GM21528 (cell line): ENCODE results near the gene CCDC172.
"Not testable (repeated sequence)": the region's sequence is repeated elsewhere in the genome, so short reads cannot be mapped to it uniquely, and the experiment has no call there.

Source experiments
- ATAC-seq: cut with Tn5 transposase; IDR thresholded peaks from one replicate; pipeline ENCODE4 v1.9.1; 2021; ENCODE audit warnings: mild to moderate bottlenecking, moderate library complexity; ENCODE audit not compliant: unreplicated experiment, low FRiP score

The CCDC172 gene

GRCh38 chr10:116331815-116332214 is 7.6 kb downstream of the CCDC172 start:
- no peak for ATAC-seq

DNA sequence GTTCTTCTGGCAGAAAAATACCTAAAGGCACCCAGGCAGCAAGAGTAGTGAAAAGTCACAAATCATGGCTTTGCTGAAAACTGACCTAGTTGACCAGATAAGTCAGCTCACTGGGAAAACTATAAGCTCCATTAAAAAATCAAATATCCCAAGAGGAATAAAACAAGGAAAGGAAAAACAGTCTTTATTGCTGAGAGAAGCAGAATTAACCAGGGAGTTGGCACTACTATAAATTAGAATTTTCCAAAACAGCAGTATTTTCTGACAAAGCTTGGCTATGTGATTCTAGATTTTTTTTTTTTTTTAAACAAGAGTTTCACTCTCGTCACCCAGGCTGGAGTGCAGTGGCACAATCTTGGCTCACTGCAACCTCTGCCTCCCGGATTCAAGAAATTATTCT is 12.6 kb downstream of the CCDC172 start:
- no peak for ATAC-seq

DNA sequence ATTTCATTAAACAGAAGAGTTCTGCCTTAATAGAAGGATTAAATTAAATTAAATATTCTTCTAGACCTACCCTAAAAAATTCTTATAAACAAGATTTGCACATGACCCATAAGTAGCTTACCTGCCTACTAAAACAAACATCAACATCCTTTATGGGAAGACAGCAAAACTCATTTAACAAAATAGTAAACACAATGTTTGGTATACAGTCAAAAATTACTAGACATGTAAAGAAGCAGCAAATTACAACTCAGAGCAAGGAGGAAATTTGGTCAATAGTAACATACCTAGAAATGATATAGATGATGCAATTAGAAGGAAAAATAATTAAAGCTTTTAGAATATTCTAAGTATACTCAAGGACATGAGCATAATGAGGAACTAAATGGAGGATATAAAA is 27.9 kb downstream of the CCDC172 start:
- no peak for ATAC-seq

DNA sequence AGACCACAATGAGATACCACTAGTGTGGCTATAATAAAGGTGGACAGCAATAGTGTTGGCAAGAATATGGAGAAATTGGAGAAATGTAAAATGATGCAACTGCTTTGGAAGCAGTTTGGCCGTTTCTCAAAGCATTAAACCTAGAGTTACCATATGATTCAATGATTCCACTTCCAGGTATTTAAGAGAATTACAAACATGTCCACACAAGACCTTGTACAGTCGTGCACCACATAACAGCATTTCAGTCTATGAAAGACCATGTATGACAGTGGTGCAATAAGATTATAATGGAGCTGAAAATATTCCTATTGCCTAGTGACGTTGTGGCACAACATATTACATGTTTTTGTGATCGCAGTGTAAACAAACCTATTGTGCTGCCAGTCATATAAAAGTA is 29.6 kb downstream of the CCDC172 start:
- ATAC-seq = no peak

DNA sequence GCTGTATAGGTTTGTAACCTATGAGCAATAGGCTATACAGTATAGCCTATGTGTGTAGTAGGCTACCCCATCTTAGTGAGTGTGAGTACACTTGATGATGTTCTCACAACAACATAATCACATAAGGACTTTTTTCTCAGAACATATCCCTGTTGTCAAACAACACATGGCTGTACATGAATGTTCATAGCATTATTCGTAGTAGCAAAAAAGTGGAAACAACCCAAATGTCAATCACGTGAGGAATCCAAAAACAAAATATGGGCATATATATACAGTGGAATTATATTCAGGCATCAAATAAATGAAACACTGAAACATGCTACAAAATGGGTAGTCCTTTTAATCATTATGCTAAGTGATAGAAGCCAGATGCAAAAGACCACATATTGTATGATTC is 31.1 kb downstream of the CCDC172 start:
- ATAC-seq = no peak

- no peak for ATAC-seq
These were observed 32.6 kb downstream of the CCDC172 start for GRCh38 chr10:116356833-116357232.

GRCh38 chr10:116364868-116365267 is 40.6 kb downstream of the CCDC172 start:
- ATAC-seq = no peak

DNA sequence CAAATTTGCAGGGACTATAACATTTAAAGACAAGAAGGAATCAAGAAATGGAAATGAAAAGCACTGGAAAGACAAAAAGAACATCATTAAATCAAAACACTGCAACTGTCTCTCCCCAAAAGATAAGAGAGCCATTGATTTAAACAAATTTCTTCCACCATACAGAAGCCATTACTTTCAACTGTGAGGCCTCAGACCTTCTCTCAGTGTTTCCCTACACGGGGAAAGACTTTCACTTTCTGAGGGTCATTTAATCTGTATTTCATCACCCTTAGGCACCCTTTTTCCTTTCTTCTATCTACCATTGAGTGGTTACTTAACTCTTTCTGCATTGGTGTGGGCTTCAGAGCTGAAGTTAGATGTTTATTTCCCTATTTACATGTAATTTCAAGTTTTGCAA is 47.5 kb downstream of the CCDC172 start:
- ATAC-seq = no peak

DNA sequence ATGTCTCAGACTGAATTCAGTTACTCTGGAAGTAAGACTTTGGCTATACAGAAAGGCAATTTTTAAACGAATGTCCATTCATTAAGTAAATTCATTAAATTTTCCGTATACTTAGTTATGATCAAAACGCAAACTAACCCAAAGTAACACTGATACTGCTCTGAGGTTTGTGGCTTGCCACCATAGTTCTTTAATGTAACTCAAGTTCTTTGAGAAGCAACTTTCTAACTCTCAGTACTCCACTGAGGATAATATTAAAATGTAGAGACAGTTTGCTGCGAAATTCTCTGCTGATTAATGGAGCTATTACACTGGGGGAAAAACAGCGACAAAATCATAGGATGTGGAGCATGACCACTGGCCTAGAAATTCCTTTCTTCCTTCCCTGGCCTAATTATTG is 58.0 kb downstream of the CCDC172 start:
- ATAC-seq = no peak

GRCh38 chr10:116385311-116385710 is 61.1 kb downstream of the CCDC172 start:
- no peak for ATAC-seq

GRCh38 chr10:116385994-116386809 is 62.0 kb downstream of the CCDC172 start:
- ATAC-seq = no peak

DNA sequence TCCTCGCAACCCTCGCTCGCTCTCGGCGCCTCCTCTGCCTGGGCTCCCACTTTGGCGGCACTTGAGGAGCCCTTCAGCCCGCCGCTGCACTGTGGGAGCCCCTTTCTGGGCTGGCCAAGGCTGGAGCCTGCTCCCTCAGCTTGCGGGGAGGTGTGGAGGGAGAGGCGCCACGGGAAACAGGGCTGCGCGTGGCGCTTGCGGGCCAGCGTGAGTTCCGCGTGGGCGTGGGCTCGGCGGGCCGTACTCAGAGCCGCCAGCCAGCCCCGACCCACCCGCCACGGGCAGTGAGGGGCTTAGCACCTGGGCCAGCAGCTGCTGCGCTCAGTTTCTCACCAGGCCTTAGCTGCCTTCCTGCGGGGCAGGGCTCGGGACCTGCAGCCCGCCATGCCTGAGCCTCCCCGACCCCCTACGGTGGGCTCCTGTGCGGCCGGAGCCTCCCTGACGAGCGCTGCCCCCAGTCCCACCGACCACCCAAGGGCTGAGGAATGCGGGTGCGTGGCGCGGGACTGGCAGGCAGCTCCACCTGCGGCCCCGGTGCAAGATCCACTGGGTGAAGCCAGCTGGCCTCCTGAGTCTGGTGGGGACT is 69.1 kb downstream of the CCDC172 start:
- ATAC-seq = not testable (repeated sequence)

DNA sequence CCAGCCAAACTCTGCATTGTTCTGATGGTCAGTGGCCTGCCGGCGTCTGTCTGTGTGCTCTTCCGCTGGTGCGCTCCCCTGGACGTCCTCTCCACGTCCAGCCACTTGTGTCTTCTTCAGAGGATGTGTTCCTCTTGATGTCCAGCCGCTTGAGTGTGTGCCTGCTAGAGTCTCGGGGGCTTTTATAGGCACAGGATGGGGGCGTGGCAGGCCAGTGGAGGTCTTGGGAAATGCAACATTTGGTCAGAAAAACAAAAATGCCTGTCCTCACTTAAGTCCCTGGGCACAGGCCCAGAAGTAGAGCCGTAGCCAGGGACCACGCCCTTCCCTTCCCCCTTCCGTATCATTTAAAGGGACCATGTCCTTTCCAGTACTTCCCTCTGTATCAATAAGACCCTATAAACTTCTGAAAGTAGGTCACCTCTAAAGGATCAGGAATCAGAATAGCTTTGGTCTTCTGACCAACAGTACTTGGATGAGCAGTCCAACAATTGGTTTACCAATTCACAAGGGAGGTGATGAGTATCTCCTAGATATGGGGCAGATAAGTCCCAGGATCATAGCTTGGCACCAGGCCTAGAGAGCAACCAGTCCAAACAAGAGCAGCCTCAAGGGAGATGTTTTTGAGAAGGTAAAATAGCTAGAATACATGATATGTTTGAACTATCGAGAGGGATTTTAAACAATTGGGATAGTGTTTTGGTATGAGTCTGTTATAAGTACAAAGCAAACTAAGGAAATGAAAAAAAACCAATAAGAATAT is 71.2 kb downstream of the CCDC172 start:
- no peak for ATAC-seq

- no peak for ATAC-seq
These were observed 74.0 kb downstream of the CCDC172 start for GRCh38 chr10:116398224-116398623.

DNA sequence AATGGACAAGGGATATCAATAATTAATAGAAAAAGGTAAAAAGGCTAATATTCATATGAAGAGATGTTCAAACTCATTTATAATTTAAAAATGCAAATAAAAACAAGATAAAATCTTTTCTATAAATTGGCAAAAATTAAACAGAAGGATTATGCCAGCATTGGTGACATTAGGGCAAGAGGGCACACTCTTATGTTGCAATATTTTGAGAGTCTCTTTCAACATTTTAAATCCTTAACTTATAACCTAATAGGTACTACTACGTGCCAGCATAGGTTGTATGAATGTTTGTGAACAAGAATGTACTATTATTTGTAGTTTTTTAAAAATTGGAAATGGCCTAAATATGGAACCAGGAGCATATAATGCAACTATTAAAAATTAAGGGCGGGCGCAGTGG is 78.6 kb downstream of the CCDC172 start:
- ATAC-seq = no peak

DNA sequence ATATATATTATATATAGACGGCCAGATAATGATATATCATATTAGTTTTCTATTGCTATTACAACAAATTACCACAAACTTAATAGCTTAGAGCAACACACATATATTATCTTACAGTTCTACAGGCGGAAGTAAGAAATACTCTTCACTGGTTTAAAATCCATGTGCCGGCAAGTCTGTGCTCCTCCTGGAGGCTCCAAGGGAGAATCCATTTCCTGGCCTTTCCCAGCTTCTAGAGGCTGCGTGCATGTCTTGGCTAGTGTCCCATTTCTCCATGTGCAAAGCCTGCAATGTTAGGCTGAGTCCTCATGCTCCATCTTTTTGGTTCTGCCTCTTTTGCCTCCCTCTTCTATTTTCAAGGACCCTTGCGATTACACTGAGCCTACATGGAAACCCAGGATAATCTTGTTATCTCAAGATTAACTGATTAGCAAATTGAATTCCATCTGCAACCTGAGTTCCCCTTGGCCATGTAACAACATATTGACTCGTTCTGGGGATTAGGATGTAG is 79.5 kb downstream of the CCDC172 start:
- no peak for ATAC-seq

DNA sequence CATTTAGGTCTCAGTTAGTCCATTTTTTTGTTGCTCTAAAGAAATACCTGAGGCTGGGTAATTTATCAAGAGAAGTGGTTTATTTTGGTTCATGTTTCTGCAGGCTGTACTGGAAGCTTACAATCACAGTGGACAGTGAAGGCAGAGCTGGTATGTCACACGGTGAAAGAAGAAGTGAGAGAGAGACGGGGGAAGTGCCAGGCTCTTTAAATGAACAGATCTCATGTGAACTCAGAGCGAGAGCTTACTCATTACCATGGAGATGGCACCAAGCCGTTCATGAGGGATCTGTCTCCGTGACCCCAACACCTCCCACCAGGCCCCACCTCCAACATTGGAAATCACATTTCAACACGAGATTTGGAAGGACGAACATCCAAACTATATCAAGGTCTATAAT is 84.5 kb downstream of the CCDC172 start:
- ATAC-seq = no peak

DNA sequence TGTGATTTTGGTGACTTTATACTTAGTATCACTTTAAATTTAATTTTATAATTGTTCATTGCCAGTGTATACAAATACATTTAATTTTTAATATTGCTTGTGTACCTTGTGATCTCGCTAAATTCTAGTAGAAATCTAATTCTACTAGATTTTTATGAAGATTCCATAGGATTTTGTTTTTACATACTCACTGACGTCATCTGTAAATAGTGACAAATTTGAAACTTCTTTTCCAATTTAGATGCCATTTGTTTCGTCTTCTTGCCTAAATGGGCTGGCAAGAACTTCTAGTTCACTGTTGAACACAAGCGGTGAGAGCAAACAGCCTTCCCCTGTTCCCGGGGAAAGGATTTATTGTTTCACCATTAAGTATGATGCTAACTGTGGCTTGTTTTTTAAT is 86.1 kb downstream of the CCDC172 start:
- ATAC-seq = no peak

GRCh38 chr10:116417821-116418220 is 93.6 kb downstream of the CCDC172 start:
- ATAC-seq = no peak

GRCh38 chr10:116418389-116418788 is 94.1 kb downstream of the CCDC172 start:
- no peak for ATAC-seq

DNA sequence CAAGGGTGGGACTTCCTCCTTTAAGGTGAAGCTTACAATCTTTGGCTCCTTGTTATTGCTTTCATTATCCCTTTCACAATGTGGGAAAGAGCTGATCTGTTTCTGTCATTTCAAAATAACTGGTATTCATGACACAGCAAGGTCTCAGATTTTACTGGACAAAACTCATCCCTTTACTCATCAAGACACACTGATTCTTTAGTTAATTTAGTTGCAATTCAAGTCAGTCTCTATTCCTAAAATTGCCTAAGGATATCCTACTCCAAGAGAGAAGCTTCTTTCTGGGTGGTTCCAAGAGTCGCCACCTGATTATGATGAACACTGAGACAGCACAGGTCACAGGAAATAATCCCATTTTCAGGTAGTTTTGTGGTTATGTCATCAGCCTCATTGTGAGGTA is 97.6 kb downstream of the CCDC172 start:
- no peak for ATAC-seq
